HEK293T (cell line): ENCODE data around the gene CARD14.

Source experiments
- CTCF ChIA-PET: fragments of 350-600 bp; formaldehyde crosslinking; extraction: SDS; loops from one replicate; lab custom pipeline; 2021; ENCODE audit warnings: antibody characterized with exemption, inconsistent platforms; lab: Yijun Ruan, JAX
- POLR2A ChIA-PET: fragments of 350-600 bp; formaldehyde crosslinking; extraction: SDS; loops from one replicate; lab custom pipeline; 2020; ENCODE audit warnings: antibody characterized with exemption, inconsistent platforms; lab: Yijun Ruan, JAX
- DNase-seq: peaks from one replicate; pipeline ENCODE4 v3.0.0; 2012; ENCODE audit warnings: mixed read lengths; ENCODE audit errors: extremely low spot score
- ARNT ChIP-seq: fragments of 450-650 bp; IDR thresholded peaks from 2 replicates; pipeline ENCODE4 v1.6.1; 2017; ENCODE audit warnings: mild to moderate bottlenecking
- BHLHE40 ChIP-seq: fragments of 450-650 bp; IDR thresholded peaks from 2 replicates; pipeline ENCODE4 v1.6.1; 2016; ENCODE audit warnings: mild to moderate bottlenecking, moderate library complexity, borderline replicate concordance
- CTBP1 ChIP-seq: fragments of 450-650 bp; IDR thresholded peaks from 2 replicates; pipeline ENCODE4 v1.6.1; 2016; ENCODE audit warnings: borderline replicate concordance
- ELF4 ChIP-seq: fragments of 450-650 bp; IDR thresholded peaks from 2 replicates; pipeline ENCODE4 v1.6.1; 2017; ENCODE audit warnings: antibody characterized with exemption
- FOXA1 ChIP-seq: fragments of 450-650 bp; IDR thresholded peaks from 2 replicates; pipeline ENCODE4 v1.6.1; 2016; ENCODE audit warnings: mild to moderate bottlenecking
- FOXK2 ChIP-seq: fragments of 450-650 bp; IDR thresholded peaks from 2 replicates; pipeline ENCODE4 v1.6.1; 2016; ENCODE audit warnings: mild to moderate bottlenecking
- FOXM1 ChIP-seq: fragments of 450-650 bp; IDR thresholded peaks from 2 replicates; pipeline ENCODE4 v1.6.1; 2017; ENCODE audit warnings: mild to moderate bottlenecking, borderline replicate concordance
- HDGF ChIP-seq: fragments of 450-650 bp; IDR thresholded peaks from 2 replicates; pipeline ENCODE4 v1.6.1; 2017; ENCODE audit warnings: antibody characterized with exemption, borderline replicate concordance
- L3MBTL2 ChIP-seq: fragments of 450-650 bp; conservative IDR thresholded peaks from 2 replicates; pipeline ENCODE4 v1.6.1; 2016; ENCODE audit warnings: mild to moderate bottlenecking
- LEF1 ChIP-seq: fragments of 450-650 bp; IDR thresholded peaks from 2 replicates; pipeline ENCODE4 v1.6.1; 2017; ENCODE audit warnings: mild to moderate bottlenecking, borderline replicate concordance
- NFRKB ChIP-seq: fragments of 450-650 bp; IDR thresholded peaks from 2 replicates; pipeline ENCODE4 v1.6.1; 2016; ENCODE audit warnings: mild to moderate bottlenecking, moderate library complexity
- SP1 ChIP-seq: fragments of 450-650 bp; IDR thresholded peaks from 2 replicates; pipeline ENCODE4 v1.6.1; 2017
- SUZ12 ChIP-seq: fragments of 450-650 bp; IDR thresholded peaks from 2 replicates; pipeline ENCODE4 v1.6.1; 2016; ENCODE audit warnings: mild to moderate bottlenecking
- TARDBP ChIP-seq: fragments of 450-650 bp; IDR thresholded peaks from 2 replicates; pipeline ENCODE4 v1.6.1; 2016
- ZNF384 ChIP-seq: fragments of 450-650 bp; IDR thresholded peaks from 2 replicates; pipeline ENCODE4 v1.6.1; 2016
- TF ChIP-seq, protein P1 (sequence below): fragments of 450-650 bp; IDR thresholded peaks from 2 replicates; pipeline ENCODE4 v1.6.1; 2016

Gene CARD14

DNA sequence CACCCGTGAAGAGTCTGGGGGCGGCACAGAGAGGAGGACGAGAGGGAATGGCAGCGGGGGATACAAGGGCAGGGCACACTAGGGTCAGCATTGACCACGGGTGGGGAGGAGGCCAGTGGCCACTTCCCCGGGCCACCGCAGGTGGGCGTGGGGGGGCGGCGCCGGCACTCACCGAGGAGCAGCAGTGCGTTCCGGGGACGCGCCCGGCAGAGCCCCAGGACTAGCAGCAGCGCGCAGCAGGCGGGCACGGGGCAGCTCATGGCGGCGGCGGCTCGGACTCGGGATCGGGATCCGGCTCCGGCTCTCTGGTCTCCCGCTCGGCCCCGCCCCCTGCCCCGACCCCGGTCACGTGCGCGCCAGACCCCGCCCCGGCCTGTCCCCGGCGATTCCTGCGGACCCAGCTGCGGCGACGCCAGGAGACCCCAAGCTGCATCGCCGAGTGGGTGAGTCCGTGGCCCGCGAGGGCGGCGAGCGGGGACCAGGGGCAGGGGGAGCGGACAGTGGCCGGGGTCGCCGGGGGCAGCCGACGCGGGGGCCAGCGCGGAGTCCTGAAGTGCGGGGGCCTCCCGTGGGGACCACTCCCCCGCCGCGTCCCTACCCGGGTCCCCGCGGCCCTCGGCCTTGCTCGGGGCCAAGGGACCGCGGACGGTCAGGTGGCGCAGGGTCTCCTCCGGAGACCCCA is 50.4 kb downstream of the CARD14 start, which contains the start of the genes SGSH and SLC26A11:
SGSH (minus strand) TSS at position 280 of the 682 bp plus-strand sequence; CDS start at position 260, 20 bp downstream.
SLC26A11 (plus strand) TSS at position 374 of the 682 bp plus-strand sequence. CDS start 1,134 bp downstream, outside the sequence.
- DNase-seq = peak; percentile 98
- CTCF ChIA-PET = no interaction called here
- TF ChIP-seq ARNT (no peak), SP1 (no peak), SUZ12 (no peak), FOXM1 (no peak), HDGF (no peak), TARDBP (no peak)
- TF ChIP-seq, protein P1, sequence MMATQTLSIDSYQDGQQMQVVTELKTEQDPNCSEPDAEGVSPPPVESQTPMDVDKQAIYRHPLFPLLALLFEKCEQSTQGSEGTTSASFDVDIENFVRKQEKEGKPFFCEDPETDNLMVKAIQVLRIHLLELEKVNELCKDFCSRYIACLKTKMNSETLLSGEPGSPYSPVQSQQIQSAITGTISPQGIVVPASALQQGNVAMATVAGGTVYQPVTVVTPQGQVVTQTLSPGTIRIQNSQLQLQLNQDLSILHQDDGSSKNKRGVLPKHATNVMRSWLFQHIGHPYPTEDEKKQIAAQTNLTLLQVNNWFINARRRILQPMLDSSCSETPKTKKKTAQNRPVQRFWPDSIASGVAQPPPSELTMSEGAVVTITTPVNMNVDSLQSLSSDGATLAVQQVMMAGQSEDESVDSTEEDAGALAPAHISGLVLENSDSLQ = no peak
- POLR2A ChIA-PET = interaction anchor here (0.8 to 1.4 kb wide), 7 partner anchors 9 to 119 kb away, joined by 3 to 6 read pairs (median 4); partner anchors contain the start of gene GAA

DNA sequence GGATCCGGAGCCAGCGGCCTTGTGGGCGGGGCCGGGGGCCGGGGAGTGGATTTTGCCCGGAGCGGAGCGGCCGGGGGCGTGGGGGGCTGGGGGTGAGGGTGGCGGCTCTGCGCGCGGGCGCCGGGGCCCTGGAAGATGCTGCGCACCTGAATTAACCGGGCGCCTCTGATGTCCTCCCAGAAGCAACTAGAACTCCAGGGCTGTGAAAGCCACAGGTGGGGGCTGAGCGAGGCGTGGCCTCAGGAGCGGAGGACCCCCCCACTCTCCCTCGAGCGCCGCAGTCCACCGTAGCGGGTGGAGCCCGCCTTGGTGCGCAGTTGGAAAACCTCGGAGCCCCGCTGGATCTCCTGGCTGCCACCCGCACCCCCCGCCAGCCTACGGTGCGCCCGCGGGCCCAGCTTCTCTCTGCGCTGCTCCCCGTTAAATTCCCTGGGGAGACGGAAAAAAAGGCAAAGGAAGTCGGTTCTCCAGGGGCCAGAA is 50.9 kb downstream of the CARD14 start:
- ChIA-PET POLR2A (interaction anchor here (0.8 to 1.4 kb wide), 7 partner anchors 9 to 119 kb away, joined by 3 to 6 read pairs (median 4); partner anchors contain the start of gene GAA), CTCF (no interaction called here)
- TF ChIP-seq ELF4 = no peak
- no peak for TF ChIP-seq HDGF
- TF ChIP-seq NFRKB = no peak
- TF ChIP-seq FOXA1 = no peak
- no peak for TF ChIP-seq LEF1
- TF ChIP-seq TARDBP = no peak
- TF ChIP-seq ZNF384 = no peak
- TF ChIP-seq BHLHE40 = no peak
- TF ChIP-seq FOXK2 = no peak
- TF ChIP-seq SP1 = no peak
- no peak for TF ChIP-seq L3MBTL2
- peak; percentile 57 for DNase-seq

DNA sequence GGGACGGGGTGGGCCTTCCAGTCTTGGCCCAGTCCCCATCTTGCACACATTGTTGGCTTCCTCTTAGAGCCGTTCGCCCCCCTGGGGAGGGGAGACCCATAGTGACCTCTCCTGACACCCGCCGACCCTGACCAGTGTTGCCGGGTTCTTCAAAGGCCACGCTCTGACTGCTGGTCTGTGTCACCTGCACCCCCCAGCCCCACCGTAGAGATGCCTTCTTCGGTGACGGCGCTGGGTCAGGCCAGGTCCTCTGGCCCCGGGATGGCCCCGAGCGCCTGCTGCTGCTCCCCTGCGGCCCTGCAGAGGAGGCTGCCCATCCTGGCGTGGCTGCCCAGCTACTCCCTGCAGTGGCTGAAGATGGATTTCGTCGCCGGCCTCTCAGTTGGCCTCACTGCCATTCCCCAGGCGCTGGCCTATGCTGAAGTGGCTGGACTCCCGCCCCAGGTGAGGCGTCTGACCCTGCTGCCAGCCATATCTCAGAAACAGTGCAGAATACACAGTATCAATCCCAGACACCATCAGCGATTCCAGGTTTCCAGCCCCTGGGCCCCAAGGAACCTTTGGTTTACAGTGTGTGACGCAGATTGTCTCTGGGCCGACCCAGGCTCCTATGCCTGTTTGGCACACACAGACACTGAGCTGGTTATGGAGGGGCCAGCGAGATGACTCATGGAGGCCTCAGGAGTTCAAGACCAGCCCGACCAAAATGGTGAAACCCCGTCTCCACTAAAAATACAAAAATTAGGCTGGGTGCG is 51.7 kb downstream of the CARD14 start:
- ChIA-PET POLR2A (interaction anchor here (1.4 kb wide), 1 partner anchor 73 kb away, joined by 4 read pairs; no protein-coding TSS in a partner anchor), CTCF (no interaction called here)
- TF ChIP-seq ELF4 = no peak
- TF ChIP-seq NFRKB = no peak
- TF ChIP-seq, protein P1 = no peak
- no peak for TF ChIP-seq L3MBTL2
- no peak for TF ChIP-seq LEF1
- no peak for TF ChIP-seq CTBP1
- no peak for TF ChIP-seq ARNT
- no peak for TF ChIP-seq BHLHE40
- no peak for TF ChIP-seq ZNF384
- no peak for TF ChIP-seq FOXK2
- no peak for DNase-seq

DNA sequence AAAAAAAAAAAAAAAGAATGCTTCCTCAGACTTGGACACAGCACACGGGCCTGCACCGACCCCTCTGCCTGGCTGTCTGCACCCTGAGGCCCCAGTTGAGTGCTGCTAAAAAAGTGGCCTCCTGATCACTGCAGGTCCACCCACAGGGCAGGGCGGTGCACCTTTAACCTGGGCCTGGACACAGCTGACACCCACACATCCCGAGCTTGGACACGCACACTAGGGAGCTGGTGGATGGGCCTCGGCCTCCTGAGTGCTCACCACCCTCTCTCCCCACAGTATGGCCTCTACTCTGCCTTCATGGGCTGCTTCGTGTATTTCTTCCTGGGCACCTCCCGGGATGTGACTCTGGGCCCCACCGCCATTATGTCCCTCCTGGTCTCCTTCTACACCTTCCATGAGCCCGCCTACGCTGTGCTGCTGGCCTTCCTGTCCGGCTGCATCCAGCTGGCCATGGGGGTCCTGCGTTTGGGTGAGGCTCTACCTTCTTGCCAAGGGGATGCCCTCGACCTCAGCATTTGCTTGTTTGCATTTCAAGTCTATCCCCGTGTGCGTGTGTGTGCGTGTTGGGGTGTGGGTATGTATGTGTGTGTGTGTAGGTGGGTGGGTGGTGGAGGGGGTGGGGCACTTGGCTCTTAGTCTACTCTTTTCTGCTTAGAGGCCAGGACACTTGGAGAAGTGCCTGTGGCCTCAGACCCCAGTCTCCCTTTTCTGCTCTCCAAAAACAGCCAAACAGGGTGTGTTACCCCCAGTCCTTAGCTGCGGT is 52.7 kb downstream of the CARD14 start:
- no peak for DNase-seq
- ChIA-PET CTCF (no interaction called here), POLR2A (no interaction called here)
- TF ChIP-seq FOXK2 = no peak
- no peak for TF ChIP-seq L3MBTL2
- TF ChIP-seq TARDBP = no peak
- TF ChIP-seq FOXA1 = no peak
- TF ChIP-seq ELF4 = no peak
- TF ChIP-seq LEF1 = no peak
- TF ChIP-seq ZNF384 = no peak
- TF ChIP-seq CTBP1 = no peak
- no peak for TF ChIP-seq SP1
- no peak for TF ChIP-seq FOXM1

DNA sequence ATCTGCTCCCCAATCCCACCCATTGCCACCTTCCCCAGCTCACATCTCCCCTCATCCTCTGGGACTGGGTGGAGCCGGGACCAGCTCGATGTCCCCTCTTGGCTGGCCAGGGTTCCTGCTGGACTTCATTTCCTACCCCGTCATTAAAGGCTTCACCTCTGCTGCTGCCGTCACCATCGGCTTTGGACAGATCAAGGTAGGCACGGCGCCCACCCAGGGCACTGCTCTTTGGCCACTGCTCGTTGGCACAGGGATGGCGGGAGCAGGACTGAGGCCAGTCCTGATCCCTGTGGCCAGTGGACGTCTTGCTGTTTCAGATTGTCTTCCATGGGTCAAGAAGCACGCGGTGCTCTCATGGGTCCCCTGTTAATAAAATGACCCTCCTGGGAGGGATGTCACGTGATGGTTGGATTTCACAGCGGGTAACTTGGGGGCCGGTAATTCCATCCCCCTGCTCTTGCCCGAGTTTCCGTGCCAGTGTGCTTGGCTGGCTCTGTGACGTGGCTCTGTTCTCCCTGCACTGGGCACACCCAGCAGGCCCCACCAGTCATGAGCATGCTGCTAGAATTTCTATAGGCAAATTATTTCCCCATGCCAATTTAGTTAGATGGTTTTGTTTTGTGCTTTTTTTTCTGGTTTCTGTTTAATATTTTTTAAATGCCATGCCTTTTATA is 53.4 kb downstream of the CARD14 start:
- TF ChIP-seq ELF4 = no peak
- no peak for TF ChIP-seq BHLHE40
- no peak for TF ChIP-seq ZNF384
- no peak for TF ChIP-seq NFRKB
- TF ChIP-seq LEF1 = no peak
- no peak for TF ChIP-seq ARNT
- no peak for TF ChIP-seq HDGF
- no peak for TF ChIP-seq FOXA1
- no peak for TF ChIP-seq FOXM1
- TF ChIP-seq SUZ12 = no peak
- TF ChIP-seq, protein P1 = no peak
- no peak for TF ChIP-seq L3MBTL2
- TF ChIP-seq CTBP1 = no peak
- TF ChIP-seq TARDBP = no peak
- TF ChIP-seq SP1 = no peak
- no peak for TF ChIP-seq FOXK2
- DNase-seq = no peak
- ChIA-PET CTCF (no interaction called here), POLR2A (no interaction called here)
